OCI-LY7 (cell line): ENCODE data around the gene SLC35C1. TPM values are rescaled to one million over a fixed set of nuclear protein-coding genes. Genes with fewer than 3 reads are reported as not detected.

Source experiments
- BruUV-seq: library from RNA; stranded (reverse); fragments of 400-500 nt; replicated peaks from 2 replicates; lab custom pipeline; 2021; lab: Mats Ljungman, UMichigan
- CTCF ChIA-PET: fragments of 300-600 bp; sonication (Branson Sonifier 250); formaldehyde crosslinking; loops from one replicate; lab custom pipeline; 2022; ENCODE audit warnings: antibody characterized with exemption; ENCODE audit not compliant: unreplicated experiment; lab: Charles Lee
- POLR2A ChIA-PET: fragments of 300-600 bp; sonication (Branson Sonifier 250); formaldehyde crosslinking; loops from one replicate; lab custom pipeline; 2022; ENCODE audit warnings: antibody characterized with exemption; lab: Charles Lee
- DNase-seq: peaks from one replicate; pipeline ENCODE4 v3.0.0-alpha.2; 2015; ENCODE audit warnings: low spot score
- H2AFZ ChIP-seq: fragments of 200-600 bp; sonication (generic), shearing (Covaris generic); 2 replicates; pipeline ENCODE4 v1.6.1; 2014; ENCODE audit warnings: mild to moderate bottlenecking, antibody characterized with exemption, low read length, moderate library complexity
- H3K27ac ChIP-seq: fragments of 200-600 bp; sonication (generic); 2 replicates; pipeline ENCODE4 v1.5.1; 2014; ENCODE audit warnings: mixed run types, low read depth, mild to moderate bottlenecking, moderate library complexity, low read length, inconsistent platforms; ENCODE audit not compliant: poor library complexity, severe bottlenecking
- H3K36me3 ChIP-seq: fragments of 200-600 bp; sonication (generic); 2 replicates; pipeline ENCODE4 v1.6.1; 2014; ENCODE audit warnings: mild to moderate bottlenecking, antibody characterized with exemption, low read length, moderate library complexity, mixed read lengths; ENCODE audit not compliant: insufficient read depth
- H3K4me1 ChIP-seq: fragments of 200-600 bp; sonication (generic); 2 replicates; pipeline ENCODE4 v1.5.1; 2014; ENCODE audit warnings: mild to moderate bottlenecking, low read length; ENCODE audit not compliant: insufficient read depth, poor library complexity, severe bottlenecking
- H3K4me2 ChIP-seq: fragments of 200-600 bp; sonication (generic); 2 replicates; pipeline ENCODE4 v1.6.1; 2014; ENCODE audit warnings: mild to moderate bottlenecking, low read length
- H3K4me3 ChIP-seq: fragments of 200-600 bp; sonication (generic); 2 replicates; pipeline ENCODE4 v1.5.1; 2014; ENCODE audit warnings: mild to moderate bottlenecking, low read depth, low read length; ENCODE audit not compliant: poor library complexity, severe bottlenecking
- H3K79me2 ChIP-seq: fragments of 200-600 bp; sonication (generic); 2 replicates; pipeline ENCODE4 v1.6.1; 2016; ENCODE audit warnings: low read depth, mild to moderate bottlenecking, low read length, moderate library complexity, mixed read lengths; ENCODE audit not compliant: insufficient read depth
- H3K9me2 ChIP-seq: fragments of 200-600 bp; sonication (generic); 2 replicates; pipeline ENCODE4 v1.6.1; 2016; ENCODE audit warnings: mild to moderate bottlenecking, low read length, mixed read lengths; ENCODE audit not compliant: insufficient read depth
- H3K9me3 ChIP-seq: fragments of 200-600 bp; sonication (generic); 2 replicates; pipeline ENCODE4 v1.6.1; 2014; ENCODE audit warnings: mild to moderate bottlenecking, mixed run types, low read length, mixed read lengths
- H4K20me1 ChIP-seq: fragments of 200-600 bp; sonication (generic); 2 replicates; pipeline ENCODE4 v1.6.1; 2014; ENCODE audit warnings: mild to moderate bottlenecking, antibody characterized with exemption, low read length, moderate library complexity, mixed read lengths; ENCODE audit not compliant: insufficient read depth
- EZH2phosphoT487 ChIP-seq: fragments of 200-600 bp; sonication (generic); IDR thresholded peaks from 2 replicates; pipeline ENCODE4 v1.6.1; 2018; ENCODE audit warnings: low read depth, borderline replicate concordance, mild to moderate bottlenecking, mixed run types, antibody characterized with exemption, low read length, moderate library complexity, mixed read lengths
- intact Hi-C: fragments of 100-400 bp; cut with micrococcal nuclease; formaldehyde crosslinking; loops from one replicate; pipeline ENCODE4 v1.10.0; 2022; ENCODE audit not compliant: unreplicated experiment
- total RNA-seq, 2 experiments: library from RNA; depleted of rRNA in 1 of 2; stranded (reverse); fragments of >200 nt in 1 of 2; shearing (Covaris generic) in 1 of 2; gene quantifications; 2 replicates each; pipeline ENCODE4 v1.2.3, GENCODE V29; 2014 to 2022
- TF ChIP-seq, protein P1 (sequence below): fragments of 200-600 bp; sonication (generic); conservative IDR thresholded peaks from 2 replicates; pipeline ENCODE4 v1.5.1; 2014; ENCODE audit warnings: mild to moderate bottlenecking, antibody characterized with exemption, low read length, moderate library complexity, mixed read lengths

The SLC35C1 gene
- total RNA-seq, 2 experiments from 2014 or later: 3.3 to 9.2 TPM

GRCh38 chr11:45857961-45858474, 53.1 kb downstream of the SLC35C1 start:
- ChIA-PET CTCF (no interaction called here), POLR2A (interaction anchor here (0.6 to 1.1 kb wide), 2 partner anchors 16 to 23 kb away, joined by 3 read pairs; no protein-coding TSS in a partner anchor)
- Histone ChIP-seq H3K4me3 (no peak overlapping the region), H3K9me3 (no peaks in the 10 kb centered on the region), H4K20me1 (peaks cover 11% of the 10 kb centered on the region; the same call in 1 of the 2 replicates), H3K36me3 (peaks cover 67% of the 10 kb centered on the region), H2AFZ (no peak overlapping the region), H3K9me2 (no peaks in the 10 kb centered on the region), H3K4me1 (peaks cover 9% of the 10 kb centered on the region), H3K27ac (no peak overlapping the region), H3K79me2 (peaks cover 22% of the 10 kb centered on the region; the same call in 1 of the 2 replicates), H3K4me2 (no peak overlapping the region)
- intact Hi-C loops: no loop called here
- BruUV-seq: no TSS peak
- DNase-seq: no peak
- TF ChIP-seq, protein P1, sequence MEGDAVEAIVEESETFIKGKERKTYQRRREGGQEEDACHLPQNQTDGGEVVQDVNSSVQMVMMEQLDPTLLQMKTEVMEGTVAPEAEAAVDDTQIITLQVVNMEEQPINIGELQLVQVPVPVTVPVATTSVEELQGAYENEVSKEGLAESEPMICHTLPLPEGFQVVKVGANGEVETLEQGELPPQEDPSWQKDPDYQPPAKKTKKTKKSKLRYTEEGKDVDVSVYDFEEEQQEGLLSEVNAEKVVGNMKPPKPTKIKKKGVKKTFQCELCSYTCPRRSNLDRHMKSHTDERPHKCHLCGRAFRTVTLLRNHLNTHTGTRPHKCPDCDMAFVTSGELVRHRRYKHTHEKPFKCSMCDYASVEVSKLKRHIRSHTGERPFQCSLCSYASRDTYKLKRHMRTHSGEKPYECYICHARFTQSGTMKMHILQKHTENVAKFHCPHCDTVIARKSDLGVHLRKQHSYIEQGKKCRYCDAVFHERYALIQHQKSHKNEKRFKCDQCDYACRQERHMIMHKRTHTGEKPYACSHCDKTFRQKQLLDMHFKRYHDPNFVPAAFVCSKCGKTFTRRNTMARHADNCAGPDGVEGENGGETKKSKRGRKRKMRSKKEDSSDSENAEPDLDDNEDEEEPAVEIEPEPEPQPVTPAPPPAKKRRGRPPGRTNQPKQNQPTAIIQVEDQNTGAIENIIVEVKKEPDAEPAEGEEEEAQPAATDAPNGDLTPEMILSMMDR: no peak
- TF ChIP-seq EZH2phosphoT487: no peak

DNA sequence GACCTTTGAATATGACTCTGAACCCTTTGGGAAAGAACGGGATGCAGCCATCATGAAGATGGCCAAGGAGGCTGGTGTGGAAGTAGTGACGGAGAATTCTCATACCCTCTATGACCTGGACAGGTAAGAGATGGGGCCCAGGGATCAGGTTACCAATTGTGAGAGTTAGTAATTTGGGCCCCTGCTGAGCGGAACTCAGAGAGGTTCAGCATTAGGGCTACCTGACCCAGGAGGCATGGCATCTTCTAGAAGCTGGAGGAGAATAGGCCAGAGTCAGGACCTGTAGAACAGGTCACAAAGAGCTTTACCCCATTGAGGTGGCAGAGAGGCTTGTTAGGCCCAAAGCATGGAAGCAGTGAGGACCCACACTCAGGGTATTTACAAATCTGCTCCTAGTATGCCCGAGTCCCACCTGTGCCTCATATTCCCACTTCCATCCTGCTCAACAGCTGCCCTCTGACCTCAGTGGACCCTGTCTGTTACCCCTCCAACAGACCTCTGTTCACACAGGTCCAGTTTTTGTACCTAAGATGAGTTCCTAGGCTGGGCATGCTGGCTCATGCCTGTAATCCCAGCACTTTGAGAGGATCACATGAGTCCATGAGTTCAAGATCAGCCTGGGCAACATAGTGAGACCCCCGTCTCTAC, 53.9 kb downstream of the SLC35C1 start:
- intact Hi-C loops: no loop called here
- POLR2A ChIA-PET: interaction anchor here (0.8 to 2.5 kb wide), 3 partner anchors 8 to 356 kb away, joined by 3 to 13 read pairs (median 4); no protein-coding TSS in a partner anchor
- CTCF ChIA-PET: no interaction called here

More for the DNA sequence above, 53.9 kb downstream of the SLC35C1 start:
- Histone ChIP-seq H3K27ac (no peak overlapping the region), H2AFZ (no peak overlapping the region), H4K20me1 (0 out of 2 replicates have a peak, but pooled peaks cover 2% of the 10 kb centered on the region), H3K79me2 (peaks cover 13% of the 10 kb centered on the region; the same call in 1 of the 2 replicates), H3K4me1 (peaks cover under 1% of the 10 kb centered on the region), H3K4me2 (no peak overlapping the region), H3K4me3 (no peak overlapping the region), H3K9me2 (no peaks in the 10 kb centered on the region), H3K9me3 (no peaks in the 10 kb centered on the region), H3K36me3 (peaks cover 76% of the 10 kb centered on the region)
- DNase-seq: no peak
- no TSS peak for BruUV-seq
- no peak for TF ChIP-seq EZH2phosphoT487
- TF ChIP-seq, protein P1: no peak
